ENCODE results near the gene COLEC11.
"Not testable (repeated sequence)": the region's sequence is repeated elsewhere in the genome, so short reads cannot be mapped to it uniquely, and the experiment has no call there.

COLEC11 gene

DNA sequence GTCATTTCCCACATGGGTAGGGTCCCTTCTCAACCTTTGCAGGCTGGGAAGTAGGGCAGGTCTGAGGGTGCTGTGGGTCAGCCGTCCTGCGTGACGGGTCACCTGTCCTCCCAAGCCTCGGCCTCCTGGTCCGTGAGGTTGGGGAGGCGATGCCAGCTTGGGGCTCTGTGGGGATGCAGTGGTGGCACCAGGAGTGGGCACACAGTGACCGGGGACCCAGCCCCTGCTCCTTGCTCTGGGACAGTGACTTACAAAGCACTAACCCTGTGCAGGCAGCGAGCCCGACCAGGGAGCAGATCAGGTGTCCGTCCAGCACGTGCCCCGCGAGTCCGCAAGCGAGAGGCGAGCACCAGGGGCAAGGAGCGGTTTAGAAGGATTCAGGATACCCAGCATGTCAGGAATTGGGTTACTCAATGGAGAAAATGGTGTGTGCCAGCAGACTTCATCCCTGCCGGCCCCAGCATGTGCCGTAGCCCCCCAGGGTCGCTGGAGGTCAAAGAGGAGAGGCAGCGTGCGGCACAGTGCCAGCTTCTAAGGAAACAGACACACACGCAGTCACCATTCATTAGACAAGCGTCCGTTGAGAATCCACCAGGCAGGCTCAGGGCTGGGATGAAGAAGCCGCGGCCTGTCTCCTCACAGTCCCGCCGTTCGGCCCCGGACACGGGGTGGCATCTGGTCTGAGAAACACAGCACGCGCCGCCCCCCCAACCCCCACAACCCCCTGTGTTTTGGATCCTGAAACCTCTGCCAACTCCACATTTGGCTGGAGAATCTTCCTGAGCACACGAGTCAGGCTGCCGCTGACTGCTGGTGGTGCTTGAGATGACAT is 11.7 kb downstream of the COLEC11 start:
- no peak for DNase-seq

DNA sequence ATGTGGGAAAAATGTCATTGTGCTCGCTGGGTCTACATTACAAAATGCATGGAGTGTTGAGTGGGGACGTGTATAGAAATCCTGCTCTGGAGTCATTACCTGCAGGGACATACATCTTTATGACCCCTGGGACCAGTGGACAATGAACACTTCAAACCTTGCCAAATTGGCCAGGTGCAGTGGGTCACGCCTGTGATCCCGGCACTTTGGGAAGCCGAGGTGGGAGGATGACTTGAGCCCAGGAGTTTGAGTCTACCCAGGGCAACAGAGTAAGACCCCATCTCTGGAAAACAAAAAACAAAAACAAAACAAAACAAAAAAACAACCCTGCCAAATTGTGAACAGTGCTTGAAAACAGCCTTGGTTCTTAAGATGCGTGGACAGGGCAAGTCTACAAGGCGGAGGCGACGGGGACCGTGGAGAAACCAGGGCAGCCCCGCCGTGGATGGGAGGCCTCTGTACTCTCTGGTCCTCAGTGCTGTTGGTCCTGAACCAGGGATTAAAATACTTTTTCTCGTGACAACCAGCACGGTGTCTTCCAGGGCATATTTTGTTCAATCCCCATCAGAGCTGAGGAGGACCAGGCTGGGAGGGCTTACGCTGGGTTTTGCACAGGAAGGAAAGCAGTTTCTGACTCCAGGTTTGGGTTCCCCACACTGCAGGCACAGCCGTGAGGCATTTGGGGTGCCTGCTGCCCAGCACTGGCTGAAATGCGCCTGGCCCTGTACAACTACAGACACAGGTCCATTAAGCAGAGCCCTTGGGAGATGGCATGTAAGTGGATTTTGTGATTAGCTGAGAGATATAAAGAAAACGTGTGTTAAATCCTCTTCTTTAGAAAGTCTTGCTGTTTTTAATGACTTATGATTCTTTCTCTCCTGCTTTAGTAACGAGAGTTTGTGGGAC is 13.7 kb downstream of the COLEC11 start:
- DNase-seq = no peak

DNA sequence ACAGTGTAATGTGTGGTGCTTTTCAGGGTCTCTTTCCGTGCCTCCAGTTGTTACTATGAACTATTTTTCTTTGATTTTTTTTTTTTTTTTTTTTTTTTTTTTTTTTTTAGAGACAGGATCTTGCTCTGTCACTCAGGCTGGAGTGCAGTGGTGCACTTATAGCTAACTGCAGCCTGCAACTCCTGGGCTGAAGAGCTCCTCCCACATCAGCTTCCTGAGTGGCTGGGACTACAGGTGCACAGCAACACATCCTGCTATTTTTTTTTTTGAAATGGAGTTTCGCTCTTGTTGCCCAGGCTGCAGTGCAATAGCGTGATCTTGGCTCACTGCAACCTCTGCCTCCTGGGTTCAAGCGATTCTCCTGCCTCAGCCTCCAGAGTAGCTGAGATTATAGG is 14.4 kb downstream of the COLEC11 start:
- not testable (repeated sequence) for DNase-seq

DNA sequence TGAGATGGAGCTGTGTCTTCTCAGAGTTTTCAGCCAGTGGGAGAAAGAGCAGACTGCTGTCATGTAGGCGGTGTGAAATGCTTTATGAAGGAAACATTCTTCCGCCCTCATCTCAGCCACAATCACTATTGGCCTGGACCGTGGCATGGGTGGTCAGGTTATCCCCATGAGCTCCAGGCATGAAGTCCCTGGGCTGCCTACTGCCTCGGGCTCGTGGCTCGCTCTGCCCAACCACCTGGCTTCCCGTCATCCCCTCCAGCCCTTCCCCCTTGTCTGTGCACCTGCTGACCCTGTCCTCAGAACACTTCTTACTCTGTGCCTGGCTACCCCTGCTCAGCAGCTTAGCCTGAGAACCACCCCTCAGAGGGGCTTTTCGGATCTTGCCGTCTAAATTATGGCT is 15.5 kb downstream of the COLEC11 start:
- no peak for DNase-seq

DNA sequence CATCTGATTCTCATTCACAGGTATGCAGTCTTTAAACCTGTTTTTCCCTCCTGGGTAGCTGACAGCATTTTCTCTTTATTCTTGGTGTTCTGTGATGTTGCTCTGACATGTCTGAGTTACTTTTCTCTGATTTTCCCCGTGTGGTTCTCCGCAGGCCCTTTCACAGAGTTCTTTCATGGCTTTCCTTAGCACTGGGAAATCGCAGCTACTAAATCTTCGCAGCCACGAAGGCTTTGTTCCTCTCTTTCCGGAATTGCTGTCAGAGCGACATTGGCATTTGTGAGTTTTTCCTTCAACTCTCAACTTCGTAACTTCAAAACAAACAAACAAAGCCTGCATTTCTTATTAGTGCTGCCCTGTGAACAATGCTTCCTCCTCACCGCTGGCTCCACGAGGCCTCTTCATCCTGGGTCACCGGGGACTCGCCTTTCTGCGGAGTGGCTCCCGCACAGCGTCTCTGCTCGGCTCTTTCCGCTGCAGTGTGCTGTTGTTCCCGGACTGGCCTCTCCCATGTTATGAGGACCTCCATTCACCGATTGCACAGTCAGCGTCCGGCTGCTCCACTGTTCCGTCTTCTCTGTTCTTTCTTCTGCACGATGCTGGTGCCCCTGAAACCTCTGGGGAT is 16.1 kb downstream of the COLEC11 start:
- no peak for DNase-seq

DNA sequence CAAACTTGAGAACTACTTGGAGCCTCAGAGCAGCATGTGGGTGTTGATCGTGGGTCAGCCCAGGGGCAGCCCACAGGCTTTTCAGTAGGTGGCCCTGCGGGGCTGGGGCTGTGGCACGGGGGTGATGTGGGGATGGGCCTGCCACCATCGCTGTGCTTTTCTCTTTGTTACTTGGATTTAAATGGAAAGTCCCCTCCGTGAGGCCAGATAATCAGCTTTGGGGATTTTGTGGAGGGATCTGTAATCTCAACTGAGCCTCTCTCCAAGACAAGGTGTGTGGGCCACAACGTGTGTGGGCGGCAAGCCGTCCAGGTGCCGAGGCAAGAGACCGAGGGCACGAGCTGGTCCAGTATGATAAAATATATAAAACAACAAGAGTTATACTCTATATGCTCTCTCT is 16.7 kb downstream of the COLEC11 start:
- DNase-seq = no peak

DNA sequence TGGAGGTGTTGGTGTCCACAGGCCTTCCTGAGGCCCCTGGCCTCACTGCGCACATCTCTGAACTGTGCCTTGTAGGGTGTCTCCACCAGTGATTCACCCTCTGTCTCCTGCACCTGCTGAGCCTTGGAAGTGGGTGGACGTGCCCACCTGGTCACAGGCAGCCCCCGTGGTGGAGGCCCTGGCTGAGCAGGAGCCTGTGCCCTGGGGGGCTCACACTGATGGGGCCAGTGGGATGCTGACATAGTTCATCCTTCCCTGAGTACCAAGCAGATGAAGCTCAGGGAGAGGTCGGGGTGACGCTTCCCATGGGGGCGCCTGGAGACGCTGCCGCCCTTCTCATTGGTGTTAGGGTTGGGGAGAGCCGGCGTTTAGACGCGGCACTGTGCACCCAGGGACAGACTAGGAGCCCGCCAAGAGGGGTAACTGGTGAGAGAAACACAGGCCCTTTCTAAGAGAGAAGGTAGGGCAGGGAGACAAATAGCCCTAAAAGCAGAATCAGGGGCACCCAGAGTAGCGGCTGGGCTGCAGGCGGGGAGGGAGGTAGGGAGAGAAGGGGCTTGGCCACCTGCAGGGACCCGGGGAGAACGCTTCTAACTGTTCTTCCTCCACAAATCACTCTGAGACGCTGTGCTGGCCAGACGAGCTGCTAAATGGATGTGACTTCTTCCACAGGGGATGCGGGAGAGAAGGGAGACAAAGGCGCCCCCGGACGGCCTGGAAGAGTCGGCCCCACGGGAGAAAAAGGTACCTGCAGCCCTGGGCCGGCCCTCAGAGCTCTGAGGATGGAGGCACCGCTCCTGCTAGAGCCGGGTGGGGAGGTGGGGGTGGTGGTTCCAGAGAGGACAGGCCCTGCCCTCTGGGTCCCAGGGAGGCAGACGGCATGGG is 18.0 kb downstream of the COLEC11 start:
- DNase-seq = no peak

DNA sequence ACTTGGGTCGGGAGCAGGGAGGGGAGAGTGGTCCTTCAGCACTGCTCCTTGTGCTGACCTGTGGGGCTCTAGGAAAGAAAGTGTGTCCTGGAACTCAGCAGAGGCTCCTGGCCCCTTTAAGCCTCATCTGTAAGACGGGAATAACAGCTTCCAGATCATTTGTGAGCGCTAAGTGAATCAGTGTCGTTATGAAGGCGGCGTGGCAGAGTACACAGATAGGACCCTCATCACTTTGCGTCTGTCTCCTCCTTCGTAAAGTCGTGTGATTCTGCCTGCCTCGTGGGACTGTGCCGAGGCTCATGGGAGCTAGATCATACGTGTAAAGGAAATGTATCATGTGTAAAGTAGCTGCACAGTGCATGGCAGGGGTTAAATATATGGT is 18.6 kb downstream of the COLEC11 start:
- DNase-seq = no peak

DNA sequence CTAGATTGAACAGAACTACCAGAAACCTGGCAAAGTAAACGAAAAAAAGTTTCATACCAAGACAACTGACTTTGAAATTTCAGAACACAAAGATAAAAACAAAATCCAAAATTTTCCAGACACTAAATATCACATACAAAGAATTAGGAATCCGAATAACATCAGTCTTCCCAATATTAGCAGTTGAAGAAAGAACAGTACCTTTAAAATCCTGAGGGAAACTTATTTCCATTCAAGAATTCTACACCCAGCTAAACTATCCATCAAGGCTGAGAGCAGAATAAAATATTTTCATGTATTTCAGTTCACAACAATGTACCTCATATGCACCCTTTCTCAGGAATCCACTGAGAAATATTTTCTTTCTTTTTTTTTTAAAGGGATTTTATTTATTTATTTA is 19.8 kb downstream of the COLEC11 start:
- DNase-seq = not testable (repeated sequence)

DNA sequence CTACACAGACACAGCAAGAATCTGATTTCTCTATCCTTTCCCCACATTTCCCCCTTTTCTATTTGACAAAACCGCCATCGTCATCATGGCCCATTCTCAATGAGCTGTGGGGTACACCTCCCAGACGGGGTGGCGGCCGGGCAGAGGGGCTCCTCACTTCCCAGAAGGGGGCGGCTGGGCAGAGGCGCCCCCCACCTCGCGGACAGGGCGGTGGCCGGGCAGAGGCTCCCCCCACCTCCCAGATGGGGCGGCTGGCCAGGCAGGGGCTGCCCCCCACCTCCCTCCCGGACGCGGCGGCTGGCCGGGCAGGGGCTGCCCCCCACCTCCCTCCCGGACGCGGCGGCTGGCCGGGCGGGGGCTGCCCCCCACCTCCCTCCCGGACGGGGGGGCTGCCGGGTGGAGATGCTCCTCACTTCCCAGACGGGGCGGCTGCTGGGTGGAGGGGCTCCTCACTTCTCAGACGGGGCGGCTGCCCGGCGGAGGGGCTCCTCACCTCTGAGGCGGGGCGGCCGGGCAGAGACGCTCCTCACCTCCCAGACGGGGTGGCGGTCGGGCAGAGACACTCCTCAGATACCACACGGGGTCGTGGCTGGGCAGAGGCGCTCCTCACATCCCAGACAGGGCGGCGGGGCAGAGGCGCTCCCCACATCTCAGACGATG is 20.8 kb downstream of the COLEC11 start:
- DNase-seq = not testable (repeated sequence)

DNA sequence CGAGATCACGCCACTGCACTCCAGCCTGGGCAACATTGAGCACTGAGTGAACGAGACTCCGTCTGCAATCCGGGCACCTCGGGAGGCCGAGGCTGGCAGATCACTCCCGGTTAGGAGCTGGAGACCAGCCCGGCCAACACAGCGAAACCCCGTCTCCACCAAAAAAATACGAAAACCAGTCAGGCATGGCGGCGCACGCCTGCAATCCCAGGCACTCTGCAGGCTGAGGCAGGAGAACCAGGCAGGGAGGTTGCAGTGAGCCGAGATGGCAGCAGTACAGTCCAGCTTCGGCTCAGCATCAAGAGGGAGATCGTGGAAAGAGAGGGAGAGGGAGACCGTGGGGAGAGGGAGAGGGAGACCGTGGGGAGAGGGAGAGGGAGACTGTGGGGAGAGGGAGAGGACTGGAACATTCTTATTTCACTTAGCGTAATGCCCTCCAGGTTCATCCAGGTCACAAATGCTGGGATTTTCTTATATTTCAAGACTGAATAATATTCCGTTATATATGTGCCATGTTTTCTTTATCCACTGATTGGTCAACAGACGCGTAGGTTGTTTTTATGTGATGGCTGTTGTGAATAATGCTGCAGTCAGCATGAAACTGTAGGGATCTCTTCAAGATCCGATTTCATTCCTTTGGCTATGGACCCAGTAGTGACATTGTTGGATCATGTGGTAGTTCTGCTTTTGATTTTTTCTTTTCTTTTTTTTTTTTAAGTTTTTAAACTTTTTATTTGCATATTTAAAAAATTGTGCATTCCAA is 21.7 kb downstream of the COLEC11 start:
- DNase-seq = not testable (repeated sequence)

DNA sequence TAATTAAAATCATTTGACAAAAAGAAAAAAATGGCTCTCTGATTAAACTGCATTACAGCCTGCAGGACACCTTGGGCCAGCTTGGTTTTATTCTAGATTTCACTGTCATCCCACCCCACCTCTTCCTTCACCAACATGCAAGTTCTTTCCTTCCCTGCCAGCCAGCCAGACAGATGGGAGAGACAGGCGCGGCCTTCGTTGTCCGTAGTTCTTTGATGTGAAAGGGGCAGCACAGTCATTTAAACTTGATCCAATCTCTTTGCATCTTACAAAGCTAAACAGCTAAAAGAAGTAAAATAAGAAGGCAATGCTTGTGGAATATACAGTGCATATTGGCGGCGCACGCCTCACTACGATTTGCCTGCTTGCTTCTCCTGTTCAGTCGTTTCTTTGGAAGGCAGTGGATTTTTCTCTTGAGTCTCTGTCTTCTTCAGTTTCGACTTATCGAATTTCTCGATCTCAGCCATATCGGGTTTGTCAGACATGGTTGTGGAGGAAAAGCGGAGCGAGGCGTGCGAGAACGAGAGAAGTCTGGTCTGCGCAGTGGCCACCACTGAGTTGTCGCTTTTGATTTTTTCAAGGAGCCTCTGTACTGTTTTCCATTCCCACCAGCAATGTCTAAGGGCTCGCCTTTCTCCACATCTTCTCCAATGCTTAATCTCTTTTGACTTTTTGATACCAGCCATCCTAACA is 22.4 kb downstream of the COLEC11 start:
- no peak for DNase-seq

DNA sequence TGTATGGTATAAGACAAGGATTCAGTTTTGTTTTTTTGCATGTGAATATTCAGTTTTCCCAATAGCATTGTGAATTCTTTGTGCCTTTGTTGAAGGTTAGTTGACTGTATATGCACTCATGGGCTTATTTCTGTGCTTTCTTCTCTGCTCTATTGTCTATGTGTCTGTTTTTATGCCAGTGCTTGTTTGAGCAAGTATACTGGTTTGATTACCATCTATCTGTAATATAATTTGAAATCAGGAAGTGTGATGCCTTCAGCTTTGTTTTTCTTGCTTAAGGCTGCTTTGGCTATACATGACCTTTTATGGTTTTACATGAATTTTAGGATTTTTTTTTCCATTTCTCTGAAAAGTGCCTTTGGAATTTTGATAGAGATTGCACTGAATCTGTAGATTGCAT is 23.5 kb downstream of the COLEC11 start:
- no peak for DNase-seq

DNA sequence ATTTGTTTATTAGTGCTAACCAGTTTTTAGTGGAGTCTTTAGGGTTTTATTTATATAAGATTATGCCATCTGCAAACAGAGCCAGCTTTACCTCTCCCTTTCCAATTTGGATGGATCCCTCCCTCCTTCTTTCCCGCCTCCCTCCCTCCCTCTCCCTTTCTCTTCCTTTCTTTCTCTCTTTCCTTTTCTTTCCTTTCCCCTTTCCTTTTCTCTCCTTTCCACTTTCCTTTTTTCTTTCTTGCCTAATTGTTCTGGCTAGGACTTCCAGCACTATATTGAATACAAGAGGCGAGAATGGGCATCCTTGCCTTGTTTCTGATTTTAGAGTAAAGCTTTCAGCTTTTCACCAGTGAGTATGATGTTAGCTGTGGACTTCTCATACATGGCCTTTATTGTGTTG is 24.1 kb downstream of the COLEC11 start:
- no peak for DNase-seq

DNA sequence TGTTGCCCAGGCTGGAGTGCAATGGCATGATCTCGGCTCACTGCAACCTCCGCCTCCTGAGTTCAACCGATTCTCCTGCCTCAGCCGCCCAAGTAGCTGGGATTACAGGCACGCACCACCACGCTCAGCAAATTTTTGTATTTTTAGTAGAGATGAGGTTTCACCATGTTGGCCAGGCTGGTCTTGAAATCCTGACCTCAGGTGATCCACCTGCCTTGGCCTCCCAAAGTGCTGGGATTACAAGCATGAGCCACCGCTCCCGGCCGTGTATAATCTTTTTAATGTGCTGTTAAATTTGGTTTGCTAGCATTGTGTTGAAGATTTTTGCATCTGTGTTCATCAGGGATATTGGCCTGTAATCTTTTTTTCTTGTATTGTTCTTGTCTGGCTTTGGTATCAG is 24.7 kb downstream of the COLEC11 start:
- not testable (repeated sequence) for DNase-seq

DNA sequence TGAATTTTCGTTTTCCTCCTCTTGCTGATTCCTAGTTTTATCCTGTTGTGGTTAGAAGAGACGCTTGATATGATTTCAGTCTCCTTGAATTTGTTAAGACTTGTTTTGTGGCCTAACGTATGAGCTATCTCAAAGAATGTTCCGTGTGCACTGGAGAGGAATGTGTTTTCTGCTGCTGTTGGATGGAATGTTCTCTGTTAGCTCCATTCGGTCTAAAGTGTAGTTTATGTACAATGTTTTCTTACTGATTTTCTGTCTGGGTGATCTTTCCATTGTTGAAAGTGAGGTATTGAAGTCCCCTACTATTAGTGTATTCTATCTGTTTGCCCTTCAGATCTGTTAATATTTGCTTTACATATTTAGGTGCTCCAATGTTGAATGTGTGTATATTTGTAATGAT is 25.9 kb downstream of the COLEC11 start:
- no peak for DNase-seq

DNA sequence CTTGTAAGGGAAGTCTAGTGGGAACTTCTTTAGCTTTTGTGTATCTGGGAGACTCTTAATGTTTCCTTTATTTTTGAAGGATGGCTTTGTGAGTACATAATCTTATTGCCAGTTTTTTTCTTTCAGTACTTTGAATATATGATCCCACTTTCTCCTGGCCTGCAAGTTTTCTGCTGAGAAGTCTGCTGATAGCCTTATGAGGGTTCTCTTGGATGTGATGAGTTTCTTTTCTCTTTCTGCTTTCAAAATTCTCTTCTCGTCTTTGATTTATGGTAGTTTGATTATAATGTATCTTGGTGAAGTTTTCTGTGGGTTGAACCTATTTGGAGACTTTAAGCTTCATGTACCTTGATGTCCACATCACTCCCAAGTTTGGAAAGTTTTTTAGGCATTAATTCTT is 28.1 kb downstream of the COLEC11 start:
- DNase-seq = no peak

DNA sequence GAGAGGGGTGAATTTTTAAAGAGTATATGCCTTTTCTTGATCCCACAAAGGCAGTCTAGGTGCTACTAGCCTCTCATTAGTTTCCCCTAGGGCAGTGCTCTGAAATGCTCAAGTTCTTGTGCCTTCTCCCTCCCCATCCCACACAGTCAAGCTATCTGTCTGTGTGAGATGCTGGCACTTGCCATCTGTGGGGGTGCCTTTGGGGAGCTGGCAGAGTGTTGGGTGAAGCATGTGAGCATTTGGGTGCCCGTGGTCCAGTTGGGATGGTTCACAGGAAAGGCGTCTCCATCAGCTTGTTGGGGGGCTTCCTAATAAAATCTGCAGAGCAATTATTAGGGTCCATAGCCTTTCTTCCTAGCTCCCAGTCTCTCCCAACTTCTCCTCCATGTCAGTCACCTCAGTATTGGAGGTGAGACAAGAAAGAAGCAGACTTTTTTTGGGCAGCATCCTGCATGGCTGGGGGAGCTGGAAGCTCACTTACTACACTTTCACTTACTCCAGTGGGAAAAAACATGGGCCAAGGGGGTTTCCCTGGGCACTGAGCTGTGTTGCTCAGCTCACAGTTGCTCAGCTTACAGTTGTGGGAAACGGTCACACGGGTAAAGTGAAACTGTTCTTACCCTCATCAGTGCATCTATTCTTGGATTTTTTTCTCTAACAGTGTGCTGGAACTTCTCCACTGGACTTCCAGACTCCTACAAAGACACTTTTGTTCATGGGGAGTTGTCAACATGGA is 29.3 kb downstream of the COLEC11 start:
- no peak for DNase-seq

DNA sequence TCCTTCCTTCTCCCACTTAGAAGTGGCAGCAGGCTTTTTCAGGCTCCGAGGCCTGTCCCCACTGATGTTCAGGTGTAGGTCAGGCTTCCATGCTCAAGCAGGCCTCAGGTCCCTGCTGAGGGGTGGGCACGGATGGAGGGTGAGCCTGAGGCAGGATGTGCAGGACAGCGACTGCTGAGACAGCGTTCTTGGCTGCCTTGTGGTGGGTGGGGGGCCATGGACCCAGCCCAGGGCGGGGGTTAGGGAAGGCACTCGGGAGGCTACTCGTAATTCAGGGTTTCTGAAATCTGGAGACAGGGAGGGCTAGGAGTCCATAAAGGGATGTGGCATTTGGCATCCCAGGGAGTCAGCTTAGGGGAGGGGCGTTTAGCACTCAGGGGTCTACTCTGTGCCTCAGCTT is 30.3 kb downstream of the COLEC11 start:
- DNase-seq = no peak
